ENCODE data around the gene GPER1.

The GPER1 gene

DNA sequence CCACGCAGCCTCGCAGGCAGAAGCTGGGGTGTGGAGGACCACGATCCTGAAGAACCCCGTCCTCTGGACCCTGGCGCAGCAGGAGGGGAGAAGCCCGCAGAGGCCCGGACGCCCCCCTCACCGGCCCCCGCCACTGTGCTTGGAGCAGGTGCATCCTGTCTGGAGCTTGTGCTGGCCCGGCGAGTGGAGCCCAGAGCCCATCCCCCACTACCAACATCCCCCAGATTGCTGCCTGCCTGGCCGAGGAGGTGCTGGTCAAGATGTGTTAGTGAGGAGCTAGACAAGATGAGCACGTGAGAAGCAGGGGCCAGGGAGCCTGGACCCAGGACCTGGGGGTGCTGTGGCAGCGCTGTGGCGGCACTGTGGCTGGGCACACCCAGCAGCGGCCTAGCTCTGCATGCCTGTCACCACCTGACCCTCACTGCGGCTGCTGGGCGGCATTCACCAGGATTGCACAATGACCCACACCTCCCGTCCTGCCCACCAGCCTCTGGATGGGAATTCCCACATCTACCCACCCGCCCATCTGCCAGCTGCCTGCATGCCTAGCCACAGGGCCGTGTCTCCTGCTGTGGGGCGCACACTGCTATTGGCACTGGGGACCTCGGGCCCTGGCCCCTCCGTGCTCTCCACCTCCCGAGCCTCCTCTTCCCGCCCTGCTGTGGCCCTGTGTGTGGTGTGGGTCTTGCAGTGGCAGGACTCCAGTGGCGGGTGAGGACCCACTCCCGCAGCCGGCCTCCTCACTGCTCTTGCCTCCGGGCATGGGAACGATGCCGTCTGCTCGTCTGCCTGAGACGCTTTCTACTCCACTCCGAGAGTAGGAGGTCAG, 31.7 kb upstream of the GPER1 start:
- no peaks in the 10 kb centered on the region for H3K27me3 ChIP-seq (replicated peaks; ENCODE audit: control insufficient read depth, insufficient read depth, low read length)
- H3K4me3 ChIP-seq (replicated peaks; ENCODE audit: low read depth, low read length): no peak overlapping the region
- H3K36me3 ChIP-seq (ENCODE audit: control insufficient read depth, insufficient read depth, low read length): peaks cover 1% of the 10 kb centered on the region
- DNase-seq (ENCODE audit: extremely low read depth, insufficient read length): no peak
- TF ChIP-seq, protein P1, sequence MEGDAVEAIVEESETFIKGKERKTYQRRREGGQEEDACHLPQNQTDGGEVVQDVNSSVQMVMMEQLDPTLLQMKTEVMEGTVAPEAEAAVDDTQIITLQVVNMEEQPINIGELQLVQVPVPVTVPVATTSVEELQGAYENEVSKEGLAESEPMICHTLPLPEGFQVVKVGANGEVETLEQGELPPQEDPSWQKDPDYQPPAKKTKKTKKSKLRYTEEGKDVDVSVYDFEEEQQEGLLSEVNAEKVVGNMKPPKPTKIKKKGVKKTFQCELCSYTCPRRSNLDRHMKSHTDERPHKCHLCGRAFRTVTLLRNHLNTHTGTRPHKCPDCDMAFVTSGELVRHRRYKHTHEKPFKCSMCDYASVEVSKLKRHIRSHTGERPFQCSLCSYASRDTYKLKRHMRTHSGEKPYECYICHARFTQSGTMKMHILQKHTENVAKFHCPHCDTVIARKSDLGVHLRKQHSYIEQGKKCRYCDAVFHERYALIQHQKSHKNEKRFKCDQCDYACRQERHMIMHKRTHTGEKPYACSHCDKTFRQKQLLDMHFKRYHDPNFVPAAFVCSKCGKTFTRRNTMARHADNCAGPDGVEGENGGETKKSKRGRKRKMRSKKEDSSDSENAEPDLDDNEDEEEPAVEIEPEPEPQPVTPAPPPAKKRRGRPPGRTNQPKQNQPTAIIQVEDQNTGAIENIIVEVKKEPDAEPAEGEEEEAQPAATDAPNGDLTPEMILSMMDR (IDR thresholded peaks at IDR 0.05; ENCODE audit: insufficient read depth, low read length, poor library complexity, severe bottlenecking): no peak

DNA sequence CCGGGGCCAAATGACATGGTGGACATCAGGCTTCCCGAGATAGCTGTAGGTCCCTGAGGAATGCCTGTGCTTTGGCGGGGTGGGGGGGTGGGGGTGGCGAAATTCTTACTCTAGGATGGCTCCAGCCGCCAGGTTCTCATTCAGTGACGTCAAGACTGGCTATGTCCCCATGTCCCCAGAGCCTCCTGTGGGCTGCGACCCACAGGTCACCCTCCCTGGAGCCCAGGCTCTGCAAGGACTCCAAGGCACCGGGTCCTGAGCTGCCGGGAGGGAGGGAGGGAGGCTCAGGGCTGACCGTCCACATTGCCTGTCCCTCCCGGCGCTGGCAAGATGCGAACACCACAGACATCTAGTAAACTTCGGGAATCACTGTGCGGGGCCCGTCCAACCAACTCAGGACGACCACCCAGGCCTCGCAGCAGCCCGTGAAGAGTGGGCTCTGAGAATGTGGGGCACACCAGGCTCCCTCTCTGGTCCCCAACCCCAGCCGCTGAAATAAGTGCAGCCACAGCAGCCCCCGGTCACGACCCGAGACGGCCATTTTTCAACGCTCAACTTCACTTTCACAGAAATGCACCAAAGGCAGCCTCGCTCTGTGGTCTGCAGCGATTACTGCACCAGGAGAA, 31.0 kb upstream of the GPER1 start:
- H3K4me3 ChIP-seq (replicated peaks; ENCODE audit: low read depth, low read length): no peak overlapping the region
- DNase-seq (ENCODE audit: extremely low read depth, insufficient read length): no peak
- H3K36me3 ChIP-seq (ENCODE audit: control insufficient read depth, insufficient read depth, low read length): peaks cover 1% of the 10 kb centered on the region
- no peaks in the 10 kb centered on the region for H3K27me3 ChIP-seq (replicated peaks; ENCODE audit: control insufficient read depth, insufficient read depth, low read length)
- TF ChIP-seq, protein P1 (IDR thresholded peaks at IDR 0.05; ENCODE audit: insufficient read depth, low read length, poor library complexity, severe bottlenecking): no peak

DNA sequence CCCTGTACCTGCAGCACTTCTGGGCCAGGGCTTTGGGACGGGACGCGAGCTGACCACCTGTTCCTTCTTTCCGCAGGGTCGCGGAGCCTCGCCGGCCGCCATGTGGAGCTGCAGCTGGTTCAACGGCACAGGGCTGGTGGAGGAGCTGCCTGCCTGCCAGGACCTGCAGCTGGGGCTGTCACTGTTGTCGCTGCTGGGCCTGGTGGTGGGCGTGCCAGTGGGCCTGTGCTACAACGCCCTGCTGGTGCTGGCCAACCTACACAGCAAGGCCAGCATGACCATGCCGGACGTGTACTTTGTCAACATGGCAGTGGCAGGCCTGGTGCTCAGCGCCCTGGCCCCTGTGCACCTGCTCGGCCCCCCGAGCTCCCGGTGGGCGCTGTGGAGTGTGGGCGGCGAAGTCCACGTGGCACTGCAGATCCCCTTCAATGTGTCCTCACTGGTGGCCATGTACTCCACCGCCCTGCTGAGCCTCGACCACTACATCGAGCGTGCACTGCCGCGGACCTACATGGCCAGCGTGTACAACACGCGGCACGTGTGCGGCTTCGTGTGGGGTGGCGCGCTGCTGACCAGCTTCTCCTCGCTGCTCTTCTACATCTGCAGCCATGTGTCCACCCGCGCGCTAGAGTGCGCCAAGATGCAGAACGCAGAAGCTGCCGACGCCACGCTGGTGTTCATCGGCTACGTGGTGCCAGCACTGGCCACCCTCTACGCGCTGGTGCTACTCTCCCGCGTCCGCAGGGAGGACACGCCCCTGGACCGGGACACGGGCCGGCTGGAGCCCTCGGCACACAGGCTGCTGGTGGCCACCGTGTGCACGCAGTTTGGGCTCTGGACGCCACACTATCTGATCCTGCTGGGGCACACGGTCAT, 30.3 kb upstream of the GPER1 start:
- Histone ChIP-seq H3K36me3 (ENCODE audit: control insufficient read depth, insufficient read depth, low read length) (peaks cover 1% of the 10 kb centered on the region), H3K27me3 (replicated peaks; ENCODE audit: control insufficient read depth, insufficient read depth, low read length) (no peaks in the 10 kb centered on the region), H3K4me3 (replicated peaks; ENCODE audit: low read depth, low read length) (no peak overlapping the region)
- TF ChIP-seq, protein P1 (IDR thresholded peaks at IDR 0.05; ENCODE audit: insufficient read depth, low read length, poor library complexity, severe bottlenecking): no peak
- DNase-seq (ENCODE audit: extremely low read depth, insufficient read length): no peak

DNA sequence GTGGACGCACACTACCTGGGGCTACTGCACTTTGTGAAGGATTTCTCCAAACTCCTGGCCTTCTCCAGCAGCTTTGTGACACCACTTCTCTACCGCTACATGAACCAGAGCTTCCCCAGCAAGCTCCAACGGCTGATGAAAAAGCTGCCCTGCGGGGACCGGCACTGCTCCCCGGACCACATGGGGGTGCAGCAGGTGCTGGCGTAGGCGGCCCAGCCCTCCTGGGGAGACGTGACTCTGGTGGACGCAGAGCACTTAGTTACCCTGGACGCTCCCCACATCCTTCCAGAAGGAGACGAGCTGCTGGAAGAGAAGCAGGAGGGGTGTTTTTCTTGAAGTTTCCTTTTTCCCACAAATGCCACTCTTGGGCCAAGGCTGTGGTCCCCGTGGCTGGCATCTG, 29.6 kb upstream of the GPER1 start:
- TF ChIP-seq, protein P1 (IDR thresholded peaks at IDR 0.05; ENCODE audit: insufficient read depth, low read length, poor library complexity, severe bottlenecking): no peak
- H3K4me3 ChIP-seq (replicated peaks; ENCODE audit: low read depth, low read length): no peak overlapping the region
- H3K36me3 ChIP-seq (ENCODE audit: control insufficient read depth, insufficient read depth, low read length): peaks cover 1% of the 10 kb centered on the region
- DNase-seq (ENCODE audit: extremely low read depth, insufficient read length): no peak
- no peaks in the 10 kb centered on the region for H3K27me3 ChIP-seq (replicated peaks; ENCODE audit: control insufficient read depth, insufficient read depth, low read length)

DNA sequence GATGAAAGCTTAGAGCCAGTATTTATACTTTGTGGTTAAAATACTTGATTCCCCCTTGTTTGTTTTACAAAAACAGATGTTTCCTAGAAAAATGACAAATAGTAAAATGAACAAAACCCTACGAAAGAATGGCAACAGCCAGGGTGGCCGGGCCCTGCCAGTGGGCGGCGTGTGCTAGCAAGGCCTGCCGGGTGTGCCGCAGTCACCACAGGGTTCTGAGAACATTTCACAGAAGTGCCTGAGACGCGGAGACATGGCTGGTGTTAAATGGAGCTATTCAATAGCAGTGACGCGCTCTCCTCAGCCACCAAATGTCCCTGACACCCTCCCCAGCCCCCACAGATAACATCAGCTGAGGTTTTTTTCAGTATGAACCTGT, 29.1 kb upstream of the GPER1 start:
- H3K36me3 ChIP-seq (ENCODE audit: control insufficient read depth, insufficient read depth, low read length): peaks cover under 1% of the 10 kb centered on the region
- TF ChIP-seq, protein P1 (IDR thresholded peaks at IDR 0.05; ENCODE audit: insufficient read depth, low read length, poor library complexity, severe bottlenecking): no peak
- H3K4me3 ChIP-seq (replicated peaks; ENCODE audit: low read depth, low read length): no peak overlapping the region
- no peak for DNase-seq (ENCODE audit: extremely low read depth, insufficient read length)
- H3K27me3 ChIP-seq (replicated peaks; ENCODE audit: control insufficient read depth, insufficient read depth, low read length): no peaks in the 10 kb centered on the region

Data from GM06990 (cell line).